GM10248 (cell line): ENCODE results near the gene DUSP8.

Experiments used
- CTCF ChIA-PET: fragments of 300-600 bp; sonication (Branson Sonifier 250); formaldehyde crosslinking; extraction: SDS; loops from one replicate; lab custom pipeline; 2021; ENCODE audit warnings: antibody characterized with exemption; lab: Yijun Ruan, JAX
- POLR2A ChIA-PET: fragments of 350-650 bp; sonication (Branson Sonifier 250); formaldehyde crosslinking; extraction: SDS; loops from one replicate; lab custom pipeline; 2020; ENCODE audit warnings: antibody characterized with exemption; lab: Yijun Ruan, JAX
- DNase-seq: peaks from one replicate; pipeline ENCODE4 v3.0.0; 2012; ENCODE audit errors: extremely low spot score
- TF ChIP-seq, protein P1 (sequence below): IDR thresholded peaks from 2 replicates; pipeline ENCODE4 v1.5.1; 2012; ENCODE audit warnings: mild to moderate bottlenecking, low read depth; ENCODE audit errors: extremely low read depth, missing control alignments, control extremely low read depth

Gene DUSP8

DNA sequence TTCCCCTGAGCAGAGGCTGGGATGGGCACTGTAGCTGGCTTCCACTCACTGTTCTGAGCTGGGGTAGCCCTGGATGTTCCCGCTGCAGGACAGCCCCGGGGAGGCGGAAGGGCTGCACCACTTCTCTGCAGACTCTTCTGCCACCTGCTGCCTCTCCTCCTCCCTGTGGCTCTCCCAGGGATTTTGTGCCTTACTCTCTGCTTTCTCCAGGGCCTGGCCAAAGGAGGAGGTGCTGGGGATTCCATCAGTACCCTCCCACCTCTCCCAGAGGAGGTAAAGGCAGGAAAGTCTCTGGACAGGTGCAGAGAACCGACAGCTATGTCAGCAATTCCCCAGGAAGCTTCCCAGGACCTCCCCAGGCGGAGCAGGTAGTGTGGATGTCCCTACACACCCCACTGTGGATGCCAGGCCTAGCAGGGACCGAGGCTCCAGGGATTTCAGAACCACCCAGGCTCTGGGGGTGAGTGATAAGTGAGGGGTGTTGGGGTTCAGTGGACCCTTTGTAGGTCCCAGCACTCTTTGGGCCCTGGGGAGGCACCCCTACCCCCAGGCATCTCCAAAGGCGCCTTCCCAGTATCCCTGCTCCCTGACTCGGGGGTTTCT is 11.3 kb downstream of the DUSP8 start:
- CTCF ChIA-PET, result interaction anchor here (2.0 kb wide), 1 partner anchor 14 kb away, joined by 11 read pairs; no protein-coding TSS in a partner anchor
- DNase-seq, result no peak
- TF ChIP-seq, protein P1, sequence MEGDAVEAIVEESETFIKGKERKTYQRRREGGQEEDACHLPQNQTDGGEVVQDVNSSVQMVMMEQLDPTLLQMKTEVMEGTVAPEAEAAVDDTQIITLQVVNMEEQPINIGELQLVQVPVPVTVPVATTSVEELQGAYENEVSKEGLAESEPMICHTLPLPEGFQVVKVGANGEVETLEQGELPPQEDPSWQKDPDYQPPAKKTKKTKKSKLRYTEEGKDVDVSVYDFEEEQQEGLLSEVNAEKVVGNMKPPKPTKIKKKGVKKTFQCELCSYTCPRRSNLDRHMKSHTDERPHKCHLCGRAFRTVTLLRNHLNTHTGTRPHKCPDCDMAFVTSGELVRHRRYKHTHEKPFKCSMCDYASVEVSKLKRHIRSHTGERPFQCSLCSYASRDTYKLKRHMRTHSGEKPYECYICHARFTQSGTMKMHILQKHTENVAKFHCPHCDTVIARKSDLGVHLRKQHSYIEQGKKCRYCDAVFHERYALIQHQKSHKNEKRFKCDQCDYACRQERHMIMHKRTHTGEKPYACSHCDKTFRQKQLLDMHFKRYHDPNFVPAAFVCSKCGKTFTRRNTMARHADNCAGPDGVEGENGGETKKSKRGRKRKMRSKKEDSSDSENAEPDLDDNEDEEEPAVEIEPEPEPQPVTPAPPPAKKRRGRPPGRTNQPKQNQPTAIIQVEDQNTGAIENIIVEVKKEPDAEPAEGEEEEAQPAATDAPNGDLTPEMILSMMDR, result no peak
- POLR2A ChIA-PET, result no interaction called here

DNA sequence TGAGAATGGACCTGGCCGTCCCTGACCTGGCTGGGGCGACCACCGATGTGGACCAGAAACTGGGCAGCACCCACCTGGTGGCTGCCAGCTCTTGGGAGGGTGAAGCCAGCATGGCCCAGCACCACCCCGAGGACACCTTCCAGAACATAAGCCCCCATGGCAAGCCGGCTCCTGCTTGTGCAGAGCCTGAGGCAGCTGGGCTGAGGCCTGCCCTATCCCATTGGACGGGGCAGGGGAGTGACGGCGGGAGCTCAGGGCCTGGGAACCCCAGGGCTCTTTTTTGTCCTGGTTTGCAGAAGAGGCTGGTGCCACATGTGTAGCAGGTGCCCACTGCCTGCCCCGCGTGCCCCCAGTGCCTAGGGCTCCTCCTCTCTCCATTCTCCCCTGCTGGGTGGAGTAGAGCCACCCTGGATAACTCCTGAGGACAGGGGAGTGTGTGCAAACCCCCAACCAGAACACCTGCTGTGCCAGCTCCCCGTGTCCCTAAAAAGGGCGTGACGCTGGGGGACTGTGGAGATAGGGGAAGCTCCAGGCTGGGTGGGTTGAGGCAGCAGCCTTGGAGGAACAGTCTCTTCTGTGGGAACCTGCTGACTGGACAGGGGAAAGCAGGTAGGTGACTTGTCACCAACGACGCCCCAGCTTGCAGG is 11.9 kb downstream of the DUSP8 start:
- POLR2A ChIA-PET, result no interaction called here
- no peak for DNase-seq
- TF ChIP-seq, protein P1, result no peak
- CTCF ChIA-PET, result interaction anchor here (2.0 kb wide), 1 partner anchor 15 kb away, joined by 11 read pairs; no protein-coding TSS in a partner anchor

DNA sequence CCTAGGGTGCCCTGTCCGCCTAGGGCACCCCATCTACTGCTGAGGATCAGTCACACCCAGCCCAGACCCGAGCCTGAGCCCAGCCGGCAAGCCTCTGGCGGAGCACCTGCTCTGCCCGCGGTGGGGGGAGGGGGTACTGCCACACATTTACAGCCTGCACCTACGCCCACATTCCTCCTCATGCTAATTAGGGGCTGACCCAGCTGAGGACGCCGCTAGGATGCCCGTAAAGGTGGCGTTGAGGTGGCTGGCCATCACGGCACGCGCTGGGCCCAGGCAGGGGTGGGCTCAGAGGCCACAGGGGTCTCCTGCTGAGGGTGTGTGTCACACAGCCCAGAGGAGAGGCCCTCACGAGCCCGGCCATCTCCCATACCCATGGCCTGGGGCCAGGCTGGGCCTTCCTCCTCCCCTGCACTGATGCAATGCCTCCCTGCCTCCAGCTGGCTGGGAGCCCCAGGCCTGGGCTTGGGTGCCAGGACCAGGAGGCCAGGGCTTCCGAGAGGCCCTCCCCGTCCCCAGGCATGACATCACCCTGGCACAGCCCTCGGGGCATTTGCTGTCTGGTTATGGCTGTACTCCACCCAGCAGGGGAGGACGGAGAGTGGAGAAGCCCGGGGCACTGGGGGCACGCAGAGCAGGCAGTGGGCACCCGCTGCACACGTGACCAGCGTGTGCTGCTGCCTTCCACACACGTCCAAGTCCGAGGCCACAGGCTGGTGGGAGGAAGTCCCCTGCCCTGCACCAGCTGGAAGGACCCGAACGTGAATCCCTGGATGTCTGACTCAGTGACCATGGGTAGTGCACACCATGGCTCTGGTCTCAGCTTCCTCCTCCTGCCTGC is 12.7 kb downstream of the DUSP8 start:
- CTCF ChIA-PET, result interaction anchor here (1.2 to 2.0 kb wide), 4 partner anchors 13 to 16 kb away, joined by 3 to 11 read pairs (median 8); no protein-coding TSS in a partner anchor
- POLR2A ChIA-PET, result no interaction called here
- TF ChIP-seq, protein P1, result no peak
- no peak for DNase-seq

DNA sequence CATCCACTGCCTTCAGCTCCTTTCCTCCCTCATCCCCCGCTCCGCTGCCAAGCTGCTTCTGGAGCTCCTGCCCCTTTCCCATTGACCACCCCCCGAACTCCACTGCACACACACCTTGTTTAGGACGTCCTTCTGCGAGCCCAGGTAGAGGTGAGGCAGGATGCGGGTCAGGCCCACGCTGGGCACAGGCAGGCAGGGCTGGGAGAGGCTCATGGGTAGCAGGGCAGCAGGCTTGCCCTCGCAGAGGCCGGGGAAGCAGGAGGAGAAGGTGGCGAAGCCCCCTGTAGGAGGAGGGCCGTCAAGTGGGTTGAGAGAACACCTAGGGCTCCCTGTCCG is 13.3 kb downstream of the DUSP8 start:
- ChIA-PET POLR2A (no interaction called here), CTCF (interaction anchor here (1.2 to 1.8 kb wide), 3 partner anchors 12 to 16 kb away, joined by 3 to 9 read pairs (median 6); no protein-coding TSS in a partner anchor)
- no peak for DNase-seq
- TF ChIP-seq, protein P1, result no peak

DNA sequence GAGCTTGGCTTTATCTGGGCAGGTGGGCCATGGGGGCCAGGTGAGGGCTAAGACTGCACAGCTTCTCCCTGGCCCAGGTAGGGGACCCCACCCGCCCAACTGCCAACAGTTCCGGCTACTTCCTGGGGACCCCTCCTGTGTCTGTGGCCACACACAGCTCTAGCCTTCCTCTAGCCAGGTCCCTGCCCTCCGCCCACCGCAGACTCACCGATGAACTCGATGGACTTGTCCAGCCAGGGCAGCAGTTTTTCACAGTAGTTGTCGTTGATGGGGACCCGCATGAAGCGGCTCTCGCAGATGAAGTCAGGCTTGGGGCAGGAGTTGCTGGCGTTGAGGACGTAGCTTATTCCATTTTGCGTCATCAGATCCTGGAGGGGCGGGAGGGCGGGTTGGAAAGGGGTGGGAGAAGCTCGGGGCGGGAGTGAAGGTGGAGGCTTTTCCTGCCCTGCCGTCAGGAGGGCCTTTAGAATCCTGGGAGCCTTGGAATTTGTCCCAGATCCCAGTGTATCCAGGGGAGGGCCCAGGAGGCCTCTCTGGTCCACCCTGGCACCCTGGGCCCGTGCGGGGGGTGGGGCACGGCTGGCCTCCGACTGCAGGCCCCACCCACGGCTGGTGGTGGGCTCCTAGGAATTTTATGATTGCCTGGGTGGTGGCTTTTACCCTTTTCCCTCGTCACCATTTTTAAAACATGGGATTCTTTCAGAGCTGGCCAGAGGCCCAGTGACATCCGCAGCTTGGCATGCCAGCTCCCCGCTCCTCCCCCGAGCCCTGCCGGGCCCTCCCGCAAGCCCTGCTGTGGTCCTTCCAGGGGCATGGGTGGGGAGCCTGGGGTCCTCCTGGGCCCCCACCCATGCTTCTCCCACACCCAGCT is 13.9 kb downstream of the DUSP8 start:
- TF ChIP-seq, protein P1, result no peak
- CTCF ChIA-PET, result interaction anchor here (1.2 to 1.8 kb wide), 3 partner anchors 11 to 17 kb away, joined by 3 to 9 read pairs (median 6); no protein-coding TSS in a partner anchor
- no peak for DNase-seq
- POLR2A ChIA-PET, result no interaction called here
